Fibroblast of peridontal ligament (primary cell): ENCODE results near the gene CEBPB.
A peak's percentile ranks its signal among the peaks of the same experiment; 100 is the strongest.
"Not testable (repeated sequence)": the region's sequence is repeated elsewhere in the genome, so short reads cannot be mapped to it uniquely, and the experiment has no call there.

Experiments used
- DNase-seq: peaks from one replicate; pipeline ENCODE4 v3.0.0-alpha.2; 2010; ENCODE audit errors: extremely low read depth

The CEBPB gene

GRCh38 chr20:50190251-50191064 lies at the start of gene CEBPB:
Gene CEBPB (plus strand): TSS chr20:50190830. CDS start chr20:50191034, 204 bp downstream.
- DNase-seq = peak; percentile 89

- no peak for DNase-seq
Measured at GRCh38 chr20:50141018-50141675, 49.5 kb upstream of the CEBPB start.

GRCh38 chr20:50141811-50142561 lies 48.6 kb upstream of the CEBPB start:
- no peak for DNase-seq

GRCh38 chr20:50142812-50143211 lies 47.8 kb upstream of the CEBPB start:
- no peak for DNase-seq

- DNase-seq = peak; percentile 99
Measured at GRCh38 chr20:50144362-50144761, 46.3 kb upstream of the CEBPB start.

- no peak for DNase-seq
Measured at GRCh38 chr20:50145566-50145965, 45.1 kb upstream of the CEBPB start.

- DNase-seq = no peak
Measured at GRCh38 chr20:50146214-50146613, 44.4 kb upstream of the CEBPB start.

- peak; percentile 24 for DNase-seq
Measured at GRCh38 chr20:50146732-50147662, 43.6 kb upstream of the CEBPB start.

GRCh38 chr20:50149481-50150254 lies 41.0 kb upstream of the CEBPB start:
- no peak for DNase-seq

GRCh38 chr20:50151034-50151743 lies 39.4 kb upstream of the CEBPB start:
- DNase-seq = peak; percentile 72

- no peak for DNase-seq
Measured at GRCh38 chr20:50152394-50153152, 38.1 kb upstream of the CEBPB start.

GRCh38 chr20:50153153-50153499 lies 37.5 kb upstream of the CEBPB start:
- DNase-seq = no peak

GRCh38 chr20:50153500-50154377 lies 36.9 kb upstream of the CEBPB start, which contains the start of gene PEDS1:
Gene PEDS1 (minus strand): TSS chr20:50153723. CDS start chr20:50153637, 86 bp downstream.
- DNase-seq = peak; percentile 83

- DNase-seq = not testable (repeated sequence)
Measured at GRCh38 chr20:50161494-50161893, 29.1 kb upstream of the CEBPB start.

GRCh38 chr20:50163570-50164317 lies 26.9 kb upstream of the CEBPB start:
- peak; percentile 55 for DNase-seq

GRCh38 chr20:50165684-50166554 lies 24.7 kb upstream of the CEBPB start:
- peak; percentile 100 for DNase-seq
